Subcutaneous adipose tissue (tissue), 4 donors: Measurements from ENCODE around the gene CAMKK1. TPM values are rescaled to one million over a fixed set of nuclear protein-coding genes. Genes with fewer than 3 reads are reported as not detected.

Source experiments
- CTCF ChIP-seq: fragments of 450-650 bp; IDR thresholded peaks from one replicate; pipeline ENCODE4 v1.5.1; 2016; ENCODE audit warnings: low read depth, mild to moderate bottlenecking, control low read depth, antibody characterized with exemption, moderate library complexity
- total RNA-seq, 4 donors: library from RNA; depleted of rRNA; stranded (reverse); fragments of >200 nt; gene quantifications; one replicate each; pipeline ENCODE4 v1.1.0, GENCODE V29; 2016

The CAMKK1 gene
- total RNA-seq, 4 donors from 2014 or later, result 3.2 to 6.6 (median 3.8) TPM

- no peak for TF ChIP-seq CTCF
These were observed 44.5 kb downstream of the CAMKK1 start for GRCh38 chr17:3848229-3848835.

GRCh38 chr17:3847165-3847670 lies 45.6 kb downstream of the CAMKK1 start:
- no peak for TF ChIP-seq CTCF

GRCh38 chr17:3846437-3847164 lies 46.3 kb downstream of the CAMKK1 start:
- TF ChIP-seq CTCF, result no peak

- no peak for TF ChIP-seq CTCF
These were observed 47.0 kb downstream of the CAMKK1 start, which contains the start of gene NCBP3 for GRCh38 chr17:3845621-3846436. NCBP3 (minus strand) TSS chr17:3846246; CDS start chr17:3846223, 23 bp downstream.

GRCh38 chr17:3845291-3845620 lies 47.6 kb downstream of the CAMKK1 start:
- TF ChIP-seq CTCF, result no peak

GRCh38 chr17:3843935-3844516 lies 48.8 kb downstream of the CAMKK1 start:
- no peak for TF ChIP-seq CTCF
